Suprapubic skin (tissue), 3 donors: ENCODE measurements around the gene EGFR.

Experiments
- CTCF ChIP-seq, 2 donors: fragments of 200-600 bp in 1 of 2; fragments of 450-650 bp in 1 of 2; sonication (generic) in 1 of 2; IDR thresholded peaks; one replicate each; pipeline ENCODE4 v1.5.1; 2016 to 2019; ENCODE audit warnings: antibody characterized with exemption in 2 of 2, mild to moderate bottlenecking in 1 of 2, moderate library complexity in 1 of 2
- POLR2AphosphoS5 ChIP-seq, 3 donors: sonication (generic); formaldehyde crosslinking; IDR thresholded peaks; one replicate each; pipeline ENCODE4 v1.6.1; 2017; ENCODE audit warnings: antibody characterized with exemption in 3 of 3

GRCh38 chr7:54978364-54979116 lies 40.3 kb upstream of the EGFR start:
- no peak for TF ChIP-seq CTCF (IDR thresholded peaks at IDR 0.05)
- no peak for TF ChIP-seq POLR2AphosphoS5 (IDR thresholded peaks at IDR 0.05)
